ENCODE results near the gene AHNAK. TPM values are rescaled to one million over a fixed set of nuclear protein-coding genes. Genes with fewer than 3 reads are reported as not detected.
"Not testable (repeated sequence)": the region's sequence is repeated elsewhere in the genome, so short reads cannot be mapped to it uniquely, and the experiment has no call there.

Gene AHNAK
- total RNA-seq, 1 donor = 281 TPM

GRCh38 chr11:62575837-62576236 lies 29.2 kb upstream of the AHNAK start:
- Histone ChIP-seq H3K4me1 (ENCODE audit: insufficient read depth, low read length) (peaks cover 23% of the 10 kb centered on the region), H3K27me3 (ENCODE audit: insufficient read depth, low read length) (no peaks in the 10 kb centered on the region), H3K9me3 (ENCODE audit: low read depth, low read length) (no peaks in the 10 kb centered on the region), H3K4me3 (ENCODE audit: low read length) (no peak overlapping the region)

GRCh38 chr11:62575156-62575555 lies 28.6 kb upstream of the AHNAK start:
- H3K9me3 ChIP-seq (ENCODE audit: low read depth, low read length) = no peaks in the 10 kb centered on the region
- H3K27me3 ChIP-seq (ENCODE audit: insufficient read depth, low read length) = no peaks in the 10 kb centered on the region
- peaks cover 27% of the 10 kb centered on the region for H3K4me1 ChIP-seq (ENCODE audit: insufficient read depth, low read length)
- H3K4me3 ChIP-seq (ENCODE audit: low read length) = no peak overlapping the region

- Histone ChIP-seq H3K27me3 (ENCODE audit: insufficient read depth, low read length) (no peaks in the 10 kb centered on the region), H3K4me3 (ENCODE audit: low read length) (peak overlapping the region; percentile 72)
These were observed 27.9 kb upstream of the AHNAK start for GRCh38 chr11:62574363-62575071.

GRCh38 chr11:62573592-62574362 lies 27.2 kb upstream of the AHNAK start, which contains the start of gene EEF1G:
EEF1G (minus strand) TSS chr11:62573891; CDS start chr11:62573842, 49 bp downstream.
- Histone ChIP-seq H3K27me3 (ENCODE audit: insufficient read depth, low read length) (no peaks in the 10 kb centered on the region), H3K9me3 (ENCODE audit: low read depth, low read length) (no peaks in the 10 kb centered on the region)

More at GRCh38 chr11:62574363-62575071, 27.9 kb upstream of the AHNAK start:
- Histone ChIP-seq H3K9me3 (ENCODE audit: low read depth, low read length) (no peaks in the 10 kb centered on the region), H3K4me1 (ENCODE audit: insufficient read depth, low read length) (peaks cover 28% of the 10 kb centered on the region)

GRCh38 chr11:62573006-62573591 lies 26.5 kb upstream of the AHNAK start:
- no peaks in the 10 kb centered on the region for H3K27me3 ChIP-seq (ENCODE audit: insufficient read depth, low read length)
- no peaks in the 10 kb centered on the region for H3K9me3 ChIP-seq (ENCODE audit: low read depth, low read length)
- H3K4me3 ChIP-seq (ENCODE audit: low read length) = peak overlapping the region; percentile 72
- H3K4me1 ChIP-seq (ENCODE audit: insufficient read depth, low read length) = peaks cover 28% of the 10 kb centered on the region

More at GRCh38 chr11:62573592-62574362, 27.2 kb upstream of the AHNAK start, which contains the start of gene EEF1G:
- Histone ChIP-seq H3K4me1 (ENCODE audit: insufficient read depth, low read length) (peaks cover 28% of the 10 kb centered on the region), H3K4me3 (ENCODE audit: low read length) (peak within 1 kb of the TSS; percentile 72)

- Histone ChIP-seq H3K27me3 (ENCODE audit: insufficient read depth, low read length) (no peaks in the 10 kb centered on the region), H3K4me3 (ENCODE audit: low read length) (no peak overlapping the region), H3K4me1 (ENCODE audit: insufficient read depth, low read length) (peaks cover 32% of the 10 kb centered on the region), H3K9me3 (ENCODE audit: low read depth, low read length) (no peaks in the 10 kb centered on the region)
These were observed 25.8 kb upstream of the AHNAK start for GRCh38 chr11:62572431-62572830.

- peaks cover 34% of the 10 kb centered on the region for H3K4me1 ChIP-seq (ENCODE audit: insufficient read depth, low read length)
- not testable (repeated sequence) for H3K9me3 ChIP-seq (ENCODE audit: low read depth, low read length); H3K27me3 ChIP-seq (ENCODE audit: insufficient read depth, low read length); H3K4me3 ChIP-seq (ENCODE audit: low read length)
These were observed 24.9 kb upstream of the AHNAK start for GRCh38 chr11:62571493-62571892.

GRCh38 chr11:62570903-62571302 lies 24.3 kb upstream of the AHNAK start:
- not testable (repeated sequence) for H3K4me3 ChIP-seq (ENCODE audit: low read length); H3K27me3 ChIP-seq (ENCODE audit: insufficient read depth, low read length); H3K9me3 ChIP-seq (ENCODE audit: low read depth, low read length)
- peaks cover 34% of the 10 kb centered on the region for H3K4me1 ChIP-seq (ENCODE audit: insufficient read depth, low read length)

GRCh38 chr11:62569611-62570010 lies 23.0 kb upstream of the AHNAK start:
- Histone ChIP-seq H3K27me3 (ENCODE audit: insufficient read depth, low read length) (no peaks in the 10 kb centered on the region), H3K9me3 (ENCODE audit: low read depth, low read length) (no peaks in the 10 kb centered on the region), H3K4me1 (ENCODE audit: insufficient read depth, low read length) (peaks cover 24% of the 10 kb centered on the region), H3K4me3 (ENCODE audit: low read length) (no peak overlapping the region)

GRCh38 chr11:62567018-62567633 lies 20.5 kb upstream of the AHNAK start:
- H3K9me3 ChIP-seq (ENCODE audit: low read depth, low read length) = no peaks in the 10 kb centered on the region
- H3K4me1 ChIP-seq (ENCODE audit: insufficient read depth, low read length) = peaks cover 11% of the 10 kb centered on the region
- H3K27me3 ChIP-seq (ENCODE audit: insufficient read depth, low read length) = no peaks in the 10 kb centered on the region
- no peak overlapping the region for H3K4me3 ChIP-seq (ENCODE audit: low read length)

GRCh38 chr11:62566247-62566646 lies 19.6 kb upstream of the AHNAK start:
- H3K9me3 ChIP-seq (ENCODE audit: low read depth, low read length) = no peaks in the 10 kb centered on the region
- no peak overlapping the region for H3K4me3 ChIP-seq (ENCODE audit: low read length)
- no peaks in the 10 kb centered on the region for H3K27me3 ChIP-seq (ENCODE audit: insufficient read depth, low read length)

GRCh38 chr11:62565100-62565802 lies 18.6 kb upstream of the AHNAK start:
- H3K27me3 ChIP-seq (ENCODE audit: insufficient read depth, low read length) = no peaks in the 10 kb centered on the region
- H3K4me3 ChIP-seq (ENCODE audit: low read length) = no peak overlapping the region
- H3K4me1 ChIP-seq (ENCODE audit: insufficient read depth, low read length) = peaks cover 16% of the 10 kb centered on the region
- no peaks in the 10 kb centered on the region for H3K9me3 ChIP-seq (ENCODE audit: low read depth, low read length)

More at GRCh38 chr11:62566247-62566646, 19.6 kb upstream of the AHNAK start:
- peaks cover 11% of the 10 kb centered on the region for H3K4me1 ChIP-seq (ENCODE audit: insufficient read depth, low read length)

- not testable (repeated sequence) for H3K27me3 ChIP-seq (ENCODE audit: insufficient read depth, low read length); H3K4me3 ChIP-seq (ENCODE audit: low read length); H3K9me3 ChIP-seq (ENCODE audit: low read depth, low read length)
- peaks cover 41% of the 10 kb centered on the region for H3K4me1 ChIP-seq (ENCODE audit: insufficient read depth, low read length)
These were observed 15.1 kb upstream of the AHNAK start for GRCh38 chr11:62561677-62562230.

GRCh38 chr11:62560566-62561103 lies 14.0 kb upstream of the AHNAK start:
- peaks cover 52% of the 10 kb centered on the region for H3K4me1 ChIP-seq (ENCODE audit: insufficient read depth, low read length)

More at GRCh38 chr11:62560566-62561103, 14.0 kb upstream of the AHNAK start:
- Histone ChIP-seq H3K4me3 (ENCODE audit: low read length) (no peak overlapping the region), H3K27me3 (ENCODE audit: insufficient read depth, low read length) (no peaks in the 10 kb centered on the region), H3K9me3 (ENCODE audit: low read depth, low read length) (no peaks in the 10 kb centered on the region)

All from mononuclear cell (primary cell).